ENCODE measurements around the gene PSD. TPM values are rescaled to one million over a fixed set of nuclear protein-coding genes. Genes with fewer than 3 reads are reported as not detected.

The PSD gene
- total and polyA plus RNA-seq, 2 donors (not counting 3 experiments of a cell fraction or from before 2014, with no cell fraction given) = 0.10 to 0.40 TPM

- POLR2A ChIA-PET = no interaction called here
- H3K27ac ChIP-seq (ENCODE audit: insufficient read depth, low read depth, low read length) = no peak overlapping the region
Measured at GRCh38 chr10:102397222-102398171, 21.1 kb downstream of the PSD start.

More at GRCh38 chr10:102397222-102398171, 21.1 kb downstream of the PSD start:
- no peaks in the 10 kb centered on the region for H3K9me3 ChIP-seq (replicated peaks; ENCODE audit: control insufficient read depth, insufficient read depth, low read length)
- TF ChIP-seq POLR2A (IDR thresholded peaks at IDR 0.05; ENCODE audit: low read depth, low read length) = no peak
- TF ChIP-seq MYC (IDR thresholded peaks at IDR 0.05; ENCODE audit: low read depth, low read length) = no peak
- no peak for TF ChIP-seq MAX (IDR thresholded peaks at IDR 0.05; ENCODE audit: insufficient read depth, insufficient read length)
- no peak for TF ChIP-seq EZH2 (IDR thresholded peaks at IDR 0.05; ENCODE audit: borderline replicate concordance, low read depth, low read length, severe bottlenecking)
- no peak for TF ChIP-seq FOS (IDR thresholded peaks at IDR 0.05; ENCODE audit: borderline replicate concordance, insufficient read depth, low read length)
- TF ChIP-seq POLR2AphosphoS5 (IDR thresholded peaks at IDR 0.05; ENCODE audit: insufficient read depth, low read depth, low read length) = no peak
- no peak for TF ChIP-seq CTCF (IDR thresholded peaks at IDR 0.05; ENCODE audit: extremely low read depth in 1 of 2, insufficient read depth in 1 of 2, low read depth in 1 of 2, low read length in 2 of 2)
- TF ChIP-seq GATA2 (IDR thresholded peaks at IDR 0.05; ENCODE audit: insufficient read depth, insufficient read length, low read depth, low read length) = no peak
- DNase-seq (ENCODE audit: low read depth, low spot score) (no peak), FAIRE-seq (no peak)
- H3K36me3 ChIP-seq (ENCODE audit: control insufficient read depth in 2 of 2, extremely low read depth in 1 of 2, insufficient read depth in 2 of 2, low read length in 2 of 2) = peaks cover 0 to 30% of the 10 kb centered on the region in 2 experiments
- no peak overlapping the region for H3K4me3 ChIP-seq (replicated peaks in 1 of 3; ENCODE audit: insufficient read depth in 1 of 3, low read depth in 1 of 3, low read length in 3 of 3)
- H3K4me2 ChIP-seq (ENCODE audit: insufficient read depth, low read length) = no peak overlapping the region
- H2AFZ ChIP-seq (ENCODE audit: low read depth, low read length) = no peak overlapping the region
- no peaks in the 10 kb centered on the region for H4K20me1 ChIP-seq (replicated peaks; ENCODE audit: control insufficient read depth, extremely low read depth, insufficient read depth, low read length)
- no TSS peak for BruUV-seq (replicated peaks)
- no peaks in the 10 kb centered on the region for H3K9me1 ChIP-seq (replicated peaks; ENCODE audit: control insufficient read depth, extremely low read depth, insufficient read depth, low read length)
- H3K9ac ChIP-seq (replicated peaks; ENCODE audit: extremely low read depth, insufficient read depth, low read length) = no peak overlapping the region
- dilution Hi-C loops (cut with MboI; ENCODE audit: extremely low pct_ligation_motif_present, low sequenced_read_pairs) (no loop called here), intact Hi-C loops (cut with micrococcal nuclease) (no loop called here)
- peaks cover under 1 to 3% of the 10 kb centered on the region in 2 experiments for H3K27me3 ChIP-seq (ENCODE audit: control insufficient read depth in 2 of 2, insufficient read depth in 2 of 2, low read length in 2 of 2)
- peaks cover 17% of the 10 kb centered on the region for H3K4me1 ChIP-seq (ENCODE audit: control insufficient read depth, extremely low read depth, insufficient read depth, low read length)
- CTCF ChIA-PET = interaction anchor here (0.9 to 9.2 kb wide), 8 partner anchors 13 to 228 kb away, joined by 3 to 168 read pairs (median 18); partner anchors contain the start of genes CUEDC2, FBXL15 and PITX3
- no peaks in the 10 kb centered on the region for H3K79me2 ChIP-seq (ENCODE audit: control insufficient read depth, insufficient read depth, low read length)
